WERI-Rb-1 (cell line): Measurements from ENCODE around the gene TTC13.
A peak's percentile ranks its signal among the peaks of the same experiment; 100 is the strongest.

ENCODE experiments used
- DNase-seq: peaks from one replicate; pipeline ENCODE4 v3.0.0-alpha.2; 2020
- H3K27ac ChIP-seq: fragments of 250-450 bp; sonication (Bioruptor Pico); 2 replicates; pipeline ENCODE4 v1.5.1; 2020; ENCODE audit warnings: mild to moderate bottlenecking, moderate library complexity
- H3K27me3 ChIP-seq: fragments of 250-450 bp; sonication (Bioruptor Pico); 2 replicates; pipeline ENCODE4 v1.5.1; 2021; ENCODE audit warnings: mild to moderate bottlenecking, low read depth, moderate library complexity; ENCODE audit not compliant: insufficient read depth, severe bottlenecking
- H3K36me3 ChIP-seq: fragments of 250-450 bp; sonication (Bioruptor Pico); 2 replicates; pipeline ENCODE4 v1.5.1; 2020; ENCODE audit warnings: mild to moderate bottlenecking, moderate library complexity
- H3K4me3 ChIP-seq: 2 replicates; pipeline ENCODE4 v1.5.1; 2011; ENCODE audit warnings: low read depth, mild to moderate bottlenecking, control low read depth, low read length
- H3K9me3 ChIP-seq: fragments of 250-450 bp; sonication (Bioruptor Pico); 2 replicates; pipeline ENCODE4 v1.5.1; 2021; ENCODE audit warnings: mild to moderate bottlenecking, moderate library complexity; ENCODE audit not compliant: severe bottlenecking
- TF ChIP-seq, protein P1 (sequence below): IDR thresholded peaks from 2 replicates; pipeline ENCODE4 v1.5.1; 2011; ENCODE audit warnings: low read depth, mild to moderate bottlenecking, control low read depth, inconsistent platforms, low read length

Gene TTC13

DNA sequence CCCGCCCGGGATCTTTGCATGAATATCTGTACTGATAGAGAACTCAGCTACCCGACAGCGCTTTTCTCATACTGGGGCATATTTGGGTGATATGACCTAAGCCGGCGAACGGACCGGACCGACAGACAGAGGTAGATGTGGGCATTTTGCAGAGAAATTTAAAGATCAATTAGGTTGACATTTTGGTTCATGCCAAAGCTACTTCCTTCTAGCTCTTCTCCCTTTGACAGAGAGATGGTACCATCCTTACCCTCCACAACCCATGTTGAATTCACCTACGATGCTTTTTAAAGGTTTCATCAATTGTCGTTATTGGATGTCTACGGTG lies 692 bp upstream of the TTC13 start:
- no peak for DNase-seq
- peak overlapping the region; percentile 55 for H3K27ac ChIP-seq
- TF ChIP-seq, protein P1, sequence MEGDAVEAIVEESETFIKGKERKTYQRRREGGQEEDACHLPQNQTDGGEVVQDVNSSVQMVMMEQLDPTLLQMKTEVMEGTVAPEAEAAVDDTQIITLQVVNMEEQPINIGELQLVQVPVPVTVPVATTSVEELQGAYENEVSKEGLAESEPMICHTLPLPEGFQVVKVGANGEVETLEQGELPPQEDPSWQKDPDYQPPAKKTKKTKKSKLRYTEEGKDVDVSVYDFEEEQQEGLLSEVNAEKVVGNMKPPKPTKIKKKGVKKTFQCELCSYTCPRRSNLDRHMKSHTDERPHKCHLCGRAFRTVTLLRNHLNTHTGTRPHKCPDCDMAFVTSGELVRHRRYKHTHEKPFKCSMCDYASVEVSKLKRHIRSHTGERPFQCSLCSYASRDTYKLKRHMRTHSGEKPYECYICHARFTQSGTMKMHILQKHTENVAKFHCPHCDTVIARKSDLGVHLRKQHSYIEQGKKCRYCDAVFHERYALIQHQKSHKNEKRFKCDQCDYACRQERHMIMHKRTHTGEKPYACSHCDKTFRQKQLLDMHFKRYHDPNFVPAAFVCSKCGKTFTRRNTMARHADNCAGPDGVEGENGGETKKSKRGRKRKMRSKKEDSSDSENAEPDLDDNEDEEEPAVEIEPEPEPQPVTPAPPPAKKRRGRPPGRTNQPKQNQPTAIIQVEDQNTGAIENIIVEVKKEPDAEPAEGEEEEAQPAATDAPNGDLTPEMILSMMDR = no peak
- no peaks in the 10 kb centered on the region for H3K9me3 ChIP-seq
- no peaks in the 10 kb centered on the region for H3K27me3 ChIP-seq
- H3K36me3 ChIP-seq = peaks cover 5% of the 10 kb centered on the region
- peak overlapping the region; percentile 88 for H3K4me3 ChIP-seq

DNA sequence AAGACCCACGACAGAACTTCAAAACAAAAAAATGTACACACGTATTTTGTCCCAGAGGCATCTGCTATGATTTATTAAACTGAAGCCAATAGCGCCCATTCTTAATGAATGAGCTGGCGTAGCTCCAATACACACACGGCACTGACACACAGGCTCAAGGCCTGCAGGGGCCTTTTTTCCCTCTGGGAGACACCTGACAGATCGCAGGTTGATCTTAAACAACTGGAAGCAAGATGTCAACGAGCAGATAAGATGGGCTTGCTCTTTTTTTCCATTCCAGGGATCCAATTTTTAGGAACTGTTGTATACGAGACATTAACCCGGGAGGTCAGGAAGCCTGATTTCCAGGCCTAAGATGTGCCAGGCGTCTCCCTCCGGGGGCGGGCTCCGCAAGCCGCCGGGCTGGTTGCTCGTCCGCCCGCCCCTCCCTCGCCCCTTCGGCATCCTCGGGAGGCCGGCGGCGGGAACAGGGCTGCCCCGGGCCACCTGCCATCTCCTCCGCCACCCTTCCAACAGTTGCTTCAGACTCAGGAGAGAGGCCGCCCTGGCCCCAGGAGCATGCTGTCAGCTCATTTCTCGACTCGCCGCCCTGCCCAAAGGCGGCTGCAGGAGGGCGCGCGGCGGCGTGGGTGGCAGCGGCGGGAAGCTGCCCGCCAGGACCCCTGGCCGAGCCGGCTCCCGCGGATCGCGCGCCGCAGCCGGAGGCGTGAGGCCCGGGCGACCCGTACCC lies 735 bp downstream of the TTC13 start:
- peaks cover 5% of the 10 kb centered on the region for H3K36me3 ChIP-seq

DNA sequence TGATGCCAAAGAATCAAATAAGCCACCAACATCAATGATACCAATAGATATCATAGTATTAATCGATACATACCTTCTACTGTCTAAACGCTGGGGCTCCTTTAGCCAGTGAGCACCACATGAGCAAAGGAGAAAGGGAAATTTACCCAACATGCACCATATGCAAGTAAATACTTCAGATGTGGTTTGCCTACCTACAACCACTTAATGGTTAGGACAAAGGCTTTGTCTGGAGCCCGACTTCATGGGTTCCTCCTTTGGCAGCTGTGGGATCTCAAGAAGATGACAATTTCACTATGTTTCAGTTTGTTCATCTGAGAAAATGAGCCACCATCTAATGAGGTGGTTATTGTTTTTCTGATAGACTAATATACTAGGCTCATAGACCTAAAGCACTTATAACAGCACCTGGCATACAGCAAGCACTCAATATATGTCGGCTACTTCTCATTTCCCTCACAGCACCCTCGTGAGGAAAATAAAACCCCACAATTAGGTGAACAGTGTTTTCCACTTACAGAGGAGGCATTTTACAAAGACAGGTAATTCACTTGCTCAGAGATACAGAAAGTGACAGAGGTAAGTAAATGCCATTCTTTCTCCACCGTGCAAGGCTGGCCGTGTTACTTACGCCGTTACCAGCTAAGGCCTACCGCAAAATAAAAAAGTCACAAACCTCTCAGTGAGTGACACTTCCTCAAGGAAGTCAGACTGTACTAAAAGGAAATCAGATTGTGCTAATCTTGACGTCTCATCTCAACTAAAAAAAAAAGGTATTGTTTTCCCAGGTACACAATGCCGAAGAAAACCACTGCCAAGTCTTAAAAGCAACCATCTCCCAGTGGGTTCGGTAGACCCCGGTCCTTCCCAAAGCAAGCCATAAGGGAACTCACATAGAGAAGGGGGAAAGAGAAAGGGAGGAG lies 1.6 kb downstream of the TTC13 start:
- TF ChIP-seq, protein P1 = no peak
- no peaks in the 10 kb centered on the region for H3K27me3 ChIP-seq
- H3K36me3 ChIP-seq = peaks cover 5% of the 10 kb centered on the region
- no peak overlapping the region for H3K27ac ChIP-seq
- H3K9me3 ChIP-seq = no peaks in the 10 kb centered on the region
- no peak for DNase-seq
- H3K4me3 ChIP-seq = peak overlapping the region; percentile 88

More for the DNA sequence above, 735 bp downstream of the TTC13 start:
- Histone ChIP-seq H3K4me3 (peak overlapping the region; percentile 88), H3K9me3 (no peaks in the 10 kb centered on the region), H3K27me3 (no peaks in the 10 kb centered on the region), H3K27ac (peak overlapping the region; percentile 80)
- peak; percentile 43 for DNase-seq
- TF ChIP-seq, protein P1 = no peak

DNA sequence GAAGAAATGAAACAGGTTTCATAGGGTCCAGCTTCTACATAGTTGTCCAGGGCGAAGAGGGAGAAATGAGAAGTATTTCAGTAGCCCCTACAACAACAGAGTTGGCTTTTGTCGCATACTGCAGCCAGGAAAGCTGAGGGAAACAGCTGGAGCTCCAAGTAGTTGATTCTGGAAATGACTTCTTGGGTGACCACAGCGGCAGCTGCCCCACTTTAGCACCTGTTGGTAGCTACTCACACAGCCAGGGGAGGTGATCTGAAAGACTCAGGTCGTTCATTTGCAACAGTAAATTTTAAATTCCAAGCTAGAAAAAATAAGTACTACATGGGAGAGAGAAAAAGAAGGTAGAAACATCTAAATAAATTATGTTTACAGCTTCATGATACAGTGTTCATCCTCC lies 2.3 kb downstream of the TTC13 start:
- no peak for DNase-seq
- no peaks in the 10 kb centered on the region for H3K9me3 ChIP-seq
- no peak overlapping the region for H3K4me3 ChIP-seq
- peaks cover 5% of the 10 kb centered on the region for H3K36me3 ChIP-seq
- TF ChIP-seq, protein P1 = no peak
- H3K27ac ChIP-seq = no peak overlapping the region
- no peaks in the 10 kb centered on the region for H3K27me3 ChIP-seq

DNA sequence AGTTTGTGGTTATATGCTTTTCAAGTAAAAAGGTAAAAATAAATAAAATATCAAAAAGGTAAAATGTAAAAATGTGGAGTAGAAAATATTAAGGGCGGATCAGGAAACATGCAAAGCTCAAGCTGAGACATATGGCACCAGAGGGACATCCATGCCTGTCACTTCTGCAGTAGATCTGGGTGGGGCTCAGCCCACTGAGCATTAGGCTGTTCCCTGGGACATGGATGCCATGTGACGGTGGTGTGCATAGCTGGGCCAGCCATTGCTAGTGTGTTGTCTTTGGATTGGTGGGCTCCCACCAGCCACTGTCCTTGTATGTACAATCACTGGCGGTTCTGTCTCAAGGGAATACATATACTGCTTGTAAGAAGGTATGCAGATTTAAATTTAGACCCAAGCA lies 3.0 kb downstream of the TTC13 start:
- Histone ChIP-seq H3K4me3 (no peak overlapping the region), H3K27ac (no peak overlapping the region), H3K36me3 (peaks cover 5% of the 10 kb centered on the region), H3K9me3 (no peaks in the 10 kb centered on the region), H3K27me3 (no peaks in the 10 kb centered on the region)
- peak; percentile 24 for DNase-seq
- TF ChIP-seq, protein P1 = no peak
